IMR-90 (cell line): ENCODE measurements around the gene MAP6.

Experiments used
- BHLHE40 ChIP-seq: fragments of 150-350 bp; IDR thresholded peaks from 2 replicates; pipeline ENCODE4 v1.6.1; 2016; ENCODE audit warnings: mild to moderate bottlenecking, low read depth, low read length
- CEBPB ChIP-seq: IDR thresholded peaks from 2 replicates; pipeline ENCODE4 v1.6.1; 2012; ENCODE audit warnings: low read depth, low read length, improper control_type of control experiment
- CHD1 ChIP-seq: IDR thresholded peaks from 2 replicates; pipeline ENCODE4 v1.6.1; 2012; ENCODE audit warnings: low read depth, low read length, improper control_type of control experiment
- MAFK ChIP-seq: IDR thresholded peaks from 2 replicates; pipeline ENCODE4 v1.6.1; 2012; ENCODE audit warnings: low read depth, low read length, improper control_type of control experiment
- MXI1 ChIP-seq: IDR thresholded peaks from 2 replicates; pipeline ENCODE4 v1.6.1; 2012; ENCODE audit warnings: low read depth, mild to moderate bottlenecking, low read length, moderate library complexity, borderline replicate concordance
- POLR2A ChIP-seq: IDR thresholded peaks from 2 replicates; pipeline ENCODE4 v1.6.1; 2012; ENCODE audit warnings: mild to moderate bottlenecking, low read depth, low read length
- RCOR1 ChIP-seq: IDR thresholded peaks from 2 replicates; pipeline ENCODE4 v1.6.1; 2012; ENCODE audit warnings: mild to moderate bottlenecking, low read length, improper control_type of control experiment; ENCODE audit not compliant: insufficient replicate concordance
- RFX5 ChIP-seq: IDR thresholded peaks from 2 replicates; pipeline ENCODE4 v1.8.0; 2012; ENCODE audit warnings: low read depth, mild to moderate bottlenecking, low read length, moderate library complexity
- SMC3 ChIP-seq: fragments of 150-350 bp; IDR thresholded peaks from 2 replicates; pipeline ENCODE4 v1.6.1; 2016; ENCODE audit warnings: low read depth, mild to moderate bottlenecking, antibody characterized with exemption, low read length, moderate library complexity
- TF ChIP-seq, protein P1 (sequence below): fragments of 150-350 bp; IDR thresholded peaks from 2 replicates; pipeline ENCODE4 v1.6.1; 2017; ENCODE audit warnings: mild to moderate bottlenecking, antibody characterized with exemption, low read length, low read depth
- TF ChIP-seq, protein P2 (sequence below): conservative IDR thresholded peaks from 2 replicates; pipeline ENCODE4 v1.5.1; 2012; ENCODE audit warnings: mild to moderate bottlenecking, low read depth, low read length, improper control_type of control experiment

DNA sequence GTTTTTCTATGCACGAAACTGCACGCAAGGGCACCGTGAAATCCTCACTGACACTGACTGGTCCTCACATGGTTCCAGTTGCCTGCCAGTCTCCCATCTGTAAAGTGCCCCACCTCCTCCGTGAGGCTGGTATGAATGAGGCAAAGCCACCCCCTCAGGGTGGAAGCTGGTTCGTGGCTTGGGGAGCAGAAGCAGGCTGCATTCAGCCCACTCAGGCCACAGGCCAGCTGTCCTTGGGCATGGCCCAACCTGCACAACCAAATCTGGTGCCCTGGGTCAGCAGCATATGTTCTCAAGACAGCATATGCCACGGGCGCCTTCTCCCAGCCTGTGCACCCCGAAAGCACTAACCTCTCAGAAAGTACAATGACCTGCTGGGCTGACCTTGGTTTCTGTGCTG, 77.5 kb downstream of the MAP6 start:
- TF ChIP-seq POLR2A (no peak), CHD1 (no peak), MXI1 (no peak), RFX5 (no peak), CEBPB (no peak), MAFK (no peak), RCOR1 (no peak), SMC3 (no peak), BHLHE40 (no peak)
- TF ChIP-seq, protein P1, sequence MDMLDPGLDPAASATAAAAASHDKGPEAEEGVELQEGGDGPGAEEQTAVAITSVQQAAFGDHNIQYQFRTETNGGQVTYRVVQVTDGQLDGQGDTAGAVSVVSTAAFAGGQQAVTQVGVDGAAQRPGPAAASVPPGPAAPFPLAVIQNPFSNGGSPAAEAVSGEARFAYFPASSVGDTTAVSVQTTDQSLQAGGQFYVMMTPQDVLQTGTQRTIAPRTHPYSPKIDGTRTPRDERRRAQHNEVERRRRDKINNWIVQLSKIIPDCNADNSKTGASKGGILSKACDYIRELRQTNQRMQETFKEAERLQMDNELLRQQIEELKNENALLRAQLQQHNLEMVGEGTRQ = no peak
- TF ChIP-seq, protein P2, sequence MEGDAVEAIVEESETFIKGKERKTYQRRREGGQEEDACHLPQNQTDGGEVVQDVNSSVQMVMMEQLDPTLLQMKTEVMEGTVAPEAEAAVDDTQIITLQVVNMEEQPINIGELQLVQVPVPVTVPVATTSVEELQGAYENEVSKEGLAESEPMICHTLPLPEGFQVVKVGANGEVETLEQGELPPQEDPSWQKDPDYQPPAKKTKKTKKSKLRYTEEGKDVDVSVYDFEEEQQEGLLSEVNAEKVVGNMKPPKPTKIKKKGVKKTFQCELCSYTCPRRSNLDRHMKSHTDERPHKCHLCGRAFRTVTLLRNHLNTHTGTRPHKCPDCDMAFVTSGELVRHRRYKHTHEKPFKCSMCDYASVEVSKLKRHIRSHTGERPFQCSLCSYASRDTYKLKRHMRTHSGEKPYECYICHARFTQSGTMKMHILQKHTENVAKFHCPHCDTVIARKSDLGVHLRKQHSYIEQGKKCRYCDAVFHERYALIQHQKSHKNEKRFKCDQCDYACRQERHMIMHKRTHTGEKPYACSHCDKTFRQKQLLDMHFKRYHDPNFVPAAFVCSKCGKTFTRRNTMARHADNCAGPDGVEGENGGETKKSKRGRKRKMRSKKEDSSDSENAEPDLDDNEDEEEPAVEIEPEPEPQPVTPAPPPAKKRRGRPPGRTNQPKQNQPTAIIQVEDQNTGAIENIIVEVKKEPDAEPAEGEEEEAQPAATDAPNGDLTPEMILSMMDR = no peak
